NCI-H460 (cell line): ENCODE data around the gene IER5. TPM values are rescaled to one million over a fixed set of nuclear protein-coding genes. Genes with fewer than 3 reads are reported as not detected.

Experiments
- DNase-seq: peaks from one replicate; pipeline ENCODE4 v3.0.0-alpha.2; 2016; ENCODE audit warnings: low read depth; ENCODE audit errors: extremely low read depth
- total RNA-seq: library from RNA; depleted of rRNA; stranded (reverse); fragments of >200 nt; shearing (Covaris generic); gene quantifications from 2 replicates; pipeline ENCODE4 v1.2.3, GENCODE V29; 2014; rRNA removed

Gene IER5
- total RNA-seq, 1 experiment from 2014 or later = 29.6 TPM

- no peak for DNase-seq
Observed at GRCh38 chr1:181129771-181130606, 41.5 kb downstream of the IER5 start.

- DNase-seq = no peak
Observed at GRCh38 chr1:181131255-181131941, 42.9 kb downstream of the IER5 start.

- no peak for DNase-seq
Observed at GRCh38 chr1:181133441-181133951, 45.0 kb downstream of the IER5 start.

GRCh38 chr1:181133969-181134418 lies 45.5 kb downstream of the IER5 start:
- DNase-seq = no peak

GRCh38 chr1:181134543-181135436 lies 46.3 kb downstream of the IER5 start:
- peak; percentile 76 for DNase-seq

- peak; percentile 83 for DNase-seq
Observed at GRCh38 chr1:181135437-181135731, 46.9 kb downstream of the IER5 start.

GRCh38 chr1:181135815-181136737 lies 47.6 kb downstream of the IER5 start:
- DNase-seq = peak; percentile 59

- no peak for DNase-seq
Observed at GRCh38 chr1:181136738-181137122, 48.2 kb downstream of the IER5 start.

GRCh38 chr1:181137217-181137743 lies 48.8 kb downstream of the IER5 start:
- DNase-seq = no peak

GRCh38 chr1:181139631-181140061 lies 51.1 kb downstream of the IER5 start:
- DNase-seq = no peak

GRCh38 chr1:181140398-181140797 lies 51.9 kb downstream of the IER5 start:
- DNase-seq = no peak

- no peak for DNase-seq
Observed at GRCh38 chr1:181140891-181141290, 52.4 kb downstream of the IER5 start.

- peak; percentile 85 for DNase-seq
Observed at GRCh38 chr1:181141431-181141910, 53.0 kb downstream of the IER5 start.

Other genes with a start within 250 kb of the IER5 start
- gene KIAA1614, start 175.8 kb upstream of the IER5 start, total RNA-seq = 0.02 and 0.20 TPM in 2 replicates
- 29.1 and 32.4 TPM in 2 replicates for gene STX6, start 65.8 kb upstream of the IER5 start, total RNA-seq
- 10.0 and 11.5 TPM in 2 replicates for gene MR1, start 54.7 kb upstream of the IER5 start, total RNA-seq